ENCODE results near the gene NAV2.

GRCh38 chr11:20097319-20098221, 384.9 kb downstream of the NAV2 start:
- TF ChIP-seq POLR2A (IDR thresholded peaks at IDR 0.05) (no peak), CTCF (IDR thresholded peaks at IDR 0.05) (no peak)

Measured in testis (tissue), 2 donors.